ENCODE measurements around the gene COL6A6.

DNA sequence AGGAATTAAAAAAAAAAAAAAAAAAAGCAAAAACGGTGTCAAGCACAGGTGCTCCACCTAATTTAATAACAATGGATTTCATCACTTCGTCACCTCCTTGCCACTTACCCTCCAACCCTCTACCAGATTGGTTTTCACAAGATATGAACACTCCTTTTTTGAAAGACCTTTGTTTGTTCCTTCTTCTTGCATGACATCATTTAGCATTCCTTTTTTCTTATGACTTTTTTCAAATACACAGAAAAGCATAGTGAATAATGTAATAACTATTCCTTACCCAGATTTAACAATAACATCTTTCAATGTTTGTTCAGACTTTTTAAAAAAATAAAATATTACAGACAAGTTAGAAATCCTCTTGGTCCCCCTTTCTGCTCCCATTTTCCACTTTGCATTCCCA is 16.3 kb downstream of the COL6A6 start:
- TF ChIP-seq CTCF (conservative IDR thresholded peaks at IDR 0.05 in 1 of 2, IDR thresholded peaks at IDR 0.05 in 1 of 2; ENCODE audit: extremely low read depth in 1 of 2, insufficient read depth in 1 of 2, low read depth in 1 of 2, low read length in 2 of 2) (no peak), EZH2 (IDR thresholded peaks at IDR 0.05; ENCODE audit: borderline replicate concordance, low read length) (no peak)

Data from mammary epithelial cell (primary cell).